Fibroblast of mammary gland (primary cell): ENCODE measurements around the gene AKAP5.

Experiments used
- DNase-seq: peaks from one replicate; pipeline ENCODE4 v3.0.0-alpha.2; 2010; ENCODE audit warnings: low read depth
- H3K4me3 ChIP-seq: 2 replicates; pipeline ENCODE4 v1.5.1; 2011; ENCODE audit warnings: low read depth, mild to moderate bottlenecking, low read length, moderate library complexity; ENCODE audit not compliant: control insufficient read depth
- TF ChIP-seq, protein P1 (sequence below): conservative IDR thresholded peaks from 2 replicates; pipeline ENCODE4 v1.5.1; 2011; ENCODE audit warnings: low read depth, low read length, inconsistent platforms; ENCODE audit not compliant: control insufficient read depth, insufficient read depth

Gene AKAP5

GRCh38 chr14:64500088-64500487 is 34.8 kb downstream of the AKAP5 start:
- no peak overlapping the region for H3K4me3 ChIP-seq

GRCh38 chr14:64501411-64502171 is 36.3 kb downstream of the AKAP5 start:
- peak; percentile 85 for DNase-seq
- peak overlapping the region; percentile 83 for H3K4me3 ChIP-seq
- TF ChIP-seq, protein P1, sequence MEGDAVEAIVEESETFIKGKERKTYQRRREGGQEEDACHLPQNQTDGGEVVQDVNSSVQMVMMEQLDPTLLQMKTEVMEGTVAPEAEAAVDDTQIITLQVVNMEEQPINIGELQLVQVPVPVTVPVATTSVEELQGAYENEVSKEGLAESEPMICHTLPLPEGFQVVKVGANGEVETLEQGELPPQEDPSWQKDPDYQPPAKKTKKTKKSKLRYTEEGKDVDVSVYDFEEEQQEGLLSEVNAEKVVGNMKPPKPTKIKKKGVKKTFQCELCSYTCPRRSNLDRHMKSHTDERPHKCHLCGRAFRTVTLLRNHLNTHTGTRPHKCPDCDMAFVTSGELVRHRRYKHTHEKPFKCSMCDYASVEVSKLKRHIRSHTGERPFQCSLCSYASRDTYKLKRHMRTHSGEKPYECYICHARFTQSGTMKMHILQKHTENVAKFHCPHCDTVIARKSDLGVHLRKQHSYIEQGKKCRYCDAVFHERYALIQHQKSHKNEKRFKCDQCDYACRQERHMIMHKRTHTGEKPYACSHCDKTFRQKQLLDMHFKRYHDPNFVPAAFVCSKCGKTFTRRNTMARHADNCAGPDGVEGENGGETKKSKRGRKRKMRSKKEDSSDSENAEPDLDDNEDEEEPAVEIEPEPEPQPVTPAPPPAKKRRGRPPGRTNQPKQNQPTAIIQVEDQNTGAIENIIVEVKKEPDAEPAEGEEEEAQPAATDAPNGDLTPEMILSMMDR = no peak

More at GRCh38 chr14:64500088-64500487, 34.8 kb downstream of the AKAP5 start:
- TF ChIP-seq, protein P1 = no peak
- DNase-seq = peak; percentile 41

DNA sequence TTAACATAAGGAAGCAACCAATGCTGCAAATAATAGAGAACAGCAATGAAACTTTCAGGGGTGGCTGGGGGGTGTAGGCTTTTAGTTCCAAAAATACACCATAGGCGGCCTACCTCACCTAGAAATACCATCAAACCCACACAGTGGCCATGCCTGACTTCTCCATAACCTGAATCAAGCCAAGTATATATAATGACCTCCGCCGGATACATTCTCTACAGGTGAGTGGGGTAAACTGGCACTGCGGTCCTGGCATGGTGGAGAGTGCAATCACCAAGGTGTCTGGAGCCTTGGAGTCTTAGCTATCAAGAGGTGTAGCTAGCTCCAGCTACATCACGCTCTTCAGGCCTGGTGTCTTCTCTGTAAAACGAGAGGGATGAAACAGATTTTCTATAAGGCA is 37.2 kb downstream of the AKAP5 start:
- no peak for DNase-seq
- TF ChIP-seq, protein P1 = no peak
- H3K4me3 ChIP-seq = peak overlapping the region; percentile 83

DNA sequence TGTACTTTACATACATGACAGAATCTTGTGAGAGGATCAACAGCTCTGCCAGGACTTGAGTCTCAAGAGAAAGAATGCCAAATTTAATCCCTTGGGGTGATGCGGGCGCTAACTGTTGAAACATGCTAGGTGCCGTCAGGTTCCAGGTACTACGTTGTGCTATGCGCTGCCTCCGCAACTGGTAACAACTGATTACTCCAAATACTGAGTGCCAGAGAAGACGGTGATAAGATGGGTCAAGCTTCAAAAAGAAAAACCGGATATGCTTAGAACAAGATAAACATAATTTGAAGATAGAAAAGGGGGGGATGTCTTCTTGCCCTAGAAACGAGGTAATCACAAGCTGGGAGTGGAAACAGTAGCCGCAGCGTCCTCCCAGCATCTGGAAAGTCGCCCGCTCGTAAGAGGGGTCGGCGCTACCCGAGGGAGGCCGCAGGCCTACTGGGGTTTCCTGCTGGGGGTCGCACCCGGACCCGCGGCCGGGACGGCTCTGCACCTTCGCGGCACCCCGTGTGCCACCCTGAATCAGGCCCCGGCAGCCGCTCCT is 37.7 kb downstream of the AKAP5 start:
- TF ChIP-seq, protein P1 = no peak
- H3K4me3 ChIP-seq = peak overlapping the region; percentile 83
- DNase-seq = peak; percentile 18

DNA sequence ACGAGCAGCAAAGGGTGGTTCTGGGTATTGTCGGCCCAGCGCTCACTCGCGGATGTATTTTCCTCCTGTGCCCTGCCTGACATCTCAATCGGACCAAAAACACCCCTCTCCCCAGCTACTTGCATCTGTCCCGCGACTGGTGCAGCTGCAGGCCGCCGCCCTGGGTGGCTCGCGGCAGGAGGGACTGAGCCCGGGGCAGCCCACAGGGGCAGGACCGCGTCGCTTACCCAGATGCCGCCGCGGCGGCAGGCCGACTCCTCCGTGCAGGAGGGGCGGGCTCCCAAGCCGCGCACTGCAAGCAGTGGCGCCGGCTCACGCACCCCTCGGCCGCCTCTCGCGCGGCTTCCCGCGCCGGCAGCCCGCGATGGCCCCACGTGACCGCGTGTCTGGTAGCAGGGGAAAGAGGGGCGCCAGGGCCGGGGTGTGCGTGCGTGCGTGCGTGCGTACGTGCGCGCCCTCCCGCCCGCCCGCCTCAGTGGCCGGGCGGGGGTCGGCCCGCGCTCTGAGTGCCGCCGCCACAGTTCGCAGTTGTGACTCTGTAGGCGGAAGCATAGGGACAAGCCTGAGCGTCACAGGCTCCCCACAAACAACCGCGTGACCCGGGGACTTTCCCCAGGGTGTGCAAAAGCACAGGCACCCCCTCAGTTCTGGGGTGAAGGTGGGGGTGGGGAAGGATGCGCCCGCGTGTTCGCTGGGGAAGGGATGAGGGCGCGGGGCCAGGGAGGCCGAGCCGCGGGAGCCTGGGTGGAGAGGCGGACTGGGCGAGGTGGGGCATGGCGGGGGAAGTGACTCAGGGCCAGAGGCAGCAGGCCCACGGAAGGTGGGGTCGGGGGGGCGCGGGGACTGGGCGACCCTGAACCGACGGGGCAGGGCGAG is 38.4 kb downstream of the AKAP5 start, which contains the start of gene ZBTB25:
Gene ZBTB25, minus strand, starts transcription at position 405 of the 876 bp plus-strand sequence. CDS start 13,305 bp downstream, outside the sequence.
- DNase-seq = peak; percentile 91
- peak within 1 kb of the TSS; percentile 83 for H3K4me3 ChIP-seq
- TF ChIP-seq, protein P1 = no peak

GRCh38 chr14:64504310-64504896 is 39.1 kb downstream of the AKAP5 start, which contains the start of gene ZBTB1:
TSS of gene ZBTB1 (plus strand) at chr14:64504770. CDS start at chr14:64521505, 16,735 bp downstream.
- peak; percentile 85 for DNase-seq
- TF ChIP-seq, protein P1 = no peak
- H3K4me3 ChIP-seq = peak within 1 kb of the TSS; percentile 75
